SK-N-SH (cell line): ENCODE results near the gene TFPI. TPM values are rescaled to one million over a fixed set of nuclear protein-coding genes. Genes with fewer than 3 reads are reported as not detected.

Experiments used
- CTCF ChIA-PET: fragments of 300-600, 350-600 bp; formaldehyde crosslinking; extraction: SDS; loops from one replicate; lab custom pipeline; 2021; lab: Yijun Ruan, JAX
- POLR2A ChIA-PET: fragments of 350-600 bp; sonication (Branson Sonifier 250); formaldehyde crosslinking; extraction: SDS; loops from one replicate; lab custom pipeline; 2020; ENCODE audit warnings: antibody characterized with exemption, inconsistent platforms; lab: Yijun Ruan, JAX
- DNase-seq: peaks from one replicate; pipeline ENCODE4 v3.0.0; 2012
- H2AFZ ChIP-seq: fragments of 200-600 bp; sonication (generic); 2 replicates; pipeline ENCODE4 v1.8.1; 2016; ENCODE audit warnings: antibody characterized with exemption, mild to moderate bottlenecking, low read depth
- H3F3A ChIP-seq: fragments of 200-600 bp; sonication (generic); replicated peaks from 2 replicates; pipeline ENCODE3; 2016; ENCODE audit warnings: antibody characterized with exemption, mild to moderate bottlenecking; ENCODE audit not compliant: insufficient read depth
- H3K27ac ChIP-seq, 2 experiments: fragments of 200-500 bp in 1 of 2; fragments of 200-600 bp in 1 of 2; sonication (Bioruptor generic) in 1 of 2; sonication (generic), shearing (Covaris generic) in 1 of 2; 2 replicates each; pipeline versions ENCODE4 v1.5.1 to v1.6.1; 2014 to 2016; ENCODE audit warnings: low read depth in 2 of 2, inconsistent platforms in 1 of 2, low read length in 1 of 2, mild to moderate bottlenecking in 1 of 2, mixed read lengths in 1 of 2
- H3K27me3 ChIP-seq: fragments of 200-600 bp; sonication (generic), shearing (Covaris generic); 2 replicates; pipeline ENCODE4 v1.6.1; 2016; ENCODE audit warnings: mixed run types; ENCODE audit not compliant: insufficient read depth
- H3K36me3 ChIP-seq, 2 experiments: fragments of 200-500 bp in 1 of 2; fragments of 200-600 bp in 1 of 2; sonication (Bioruptor generic) in 1 of 2; sonication (generic) in 1 of 2; replicated peaks in 1 of 2; 2 replicates each; pipeline versions ENCODE3 to v1.5.1; 2014 to 2016; ENCODE audit warnings: low read length in 1 of 2, mild to moderate bottlenecking in 1 of 2; ENCODE audit not compliant: insufficient read depth in 2 of 2, control insufficient read depth in 1 of 2
- H3K4me1 ChIP-seq, 2 experiments: fragments of 200-500 bp in 1 of 2; fragments of 200-600 bp in 1 of 2; sonication (Bioruptor generic) in 1 of 2; sonication (generic), shearing (Covaris generic) in 1 of 2; 2 replicates each; pipeline versions ENCODE4 v1.5.1 to v1.6.1; 2014 to 2016; ENCODE audit warnings: low read depth in 1 of 2, low read length in 1 of 2, mixed run types in 1 of 2; ENCODE audit not compliant: insufficient read depth in 2 of 2, control insufficient read depth in 1 of 2
- H3K4me2 ChIP-seq: fragments of 200-600 bp; sonication (generic), shearing (Covaris generic); 2 replicates; pipeline ENCODE4 v1.6.1; 2017; ENCODE audit warnings: mixed run types
- H3K4me3 ChIP-seq, 2 experiments: fragments of 200-500 bp in 1 of 2; fragments of 200-600 bp in 1 of 2; sonication (Bioruptor generic) in 1 of 2; sonication (generic), shearing (Covaris generic) in 1 of 2; 2 replicates each; pipeline versions ENCODE4 v1.5.1 to v1.8.1; 2014 to 2016; ENCODE audit warnings: low read depth in 2 of 2, inconsistent platforms in 1 of 2, low read length in 1 of 2, mild to moderate bottlenecking in 1 of 2, mixed read lengths in 1 of 2, moderate library complexity in 1 of 2
- H3K79me2 ChIP-seq: fragments of 200-600 bp; sonication (generic); 2 replicates; pipeline ENCODE4 v1.8.1; 2017; ENCODE audit warnings: mild to moderate bottlenecking; ENCODE audit not compliant: insufficient read depth
- H3K9ac ChIP-seq: fragments of 200-600 bp; sonication (generic); 2 replicates; pipeline ENCODE4 v1.6.1; 2017; ENCODE audit warnings: mixed run types
- H3K9me2 ChIP-seq: fragments of 200-600 bp; sonication (generic); 2 replicates; pipeline ENCODE4 v1.6.1; 2017; ENCODE audit warnings: mixed run types
- H3K9me3 ChIP-seq: fragments of 200-600 bp; sonication (generic); 2 replicates; pipeline ENCODE4 v1.6.1; 2017; ENCODE audit warnings: mixed run types, mild to moderate bottlenecking, moderate library complexity
- H4K20me1 ChIP-seq: fragments of 200-600 bp; sonication (generic); 2 replicates; pipeline ENCODE4 v1.6.1; 2017; ENCODE audit warnings: mild to moderate bottlenecking, mixed run types; ENCODE audit not compliant: insufficient read depth
- EP300 ChIP-seq, 2 experiments: IDR thresholded peaks; 2 replicates each; pipeline versions ENCODE4 v1.4.0 to v1.6.1; 2012; ENCODE audit warnings: borderline replicate concordance in 1 of 2, low read depth in 1 of 2, low read length in 1 of 2
- EZH2phosphoT487 ChIP-seq: fragments of 200-600 bp; sonication (generic); IDR thresholded peaks from 2 replicates; pipeline ENCODE4 v1.6.1; 2017; ENCODE audit warnings: low read depth, mixed run types, mild to moderate bottlenecking, antibody characterized with exemption, moderate library complexity, borderline replicate concordance
- FOXJ3 ChIP-seq: sonication (generic); formaldehyde crosslinking; IDR thresholded peaks from 2 replicates; pipeline ENCODE4 v1.5.1; 2020; ENCODE audit warnings: mild to moderate bottlenecking, missing genetic modification reagents
- FOXM1 ChIP-seq: IDR thresholded peaks from 2 replicates; pipeline ENCODE4 v1.4.0; 2012; ENCODE audit warnings: low read depth, mild to moderate bottlenecking
- MEF2A ChIP-seq: IDR thresholded peaks from 2 replicates; pipeline ENCODE4 v1.4.0; 2012; ENCODE audit warnings: low read depth, borderline replicate concordance
- MXI1 ChIP-seq: IDR thresholded peaks from 2 replicates; pipeline ENCODE4 v1.6.1; 2012; ENCODE audit warnings: mild to moderate bottlenecking, low read depth, low read length, improper control_type of control experiment
- NFIC ChIP-seq: IDR thresholded peaks from 2 replicates; pipeline ENCODE4 v1.4.0; 2012; ENCODE audit warnings: borderline replicate concordance
- PBX3 ChIP-seq: IDR thresholded peaks from 2 replicates; pipeline ENCODE4; 2012
- POLR2AphosphoS5 ChIP-seq: IDR thresholded peaks from 2 replicates; pipeline ENCODE4 v1.6.1; 2012; ENCODE audit warnings: low read depth, low read length
- RAD21 ChIP-seq: IDR thresholded peaks from 2 replicates; pipeline ENCODE4 v1.6.1; 2012; ENCODE audit warnings: mild to moderate bottlenecking, low read length
- RXRA ChIP-seq: IDR thresholded peaks from 2 replicates; pipeline ENCODE4 v1.4.0; 2012; ENCODE audit warnings: low read depth, mild to moderate bottlenecking, borderline replicate concordance
- SMC3 ChIP-seq: IDR thresholded peaks from 2 replicates; pipeline ENCODE4 v1.6.1; 2012; ENCODE audit warnings: low read depth, low read length, improper control_type of control experiment
- TCF12 ChIP-seq: IDR thresholded peaks from 2 replicates; pipeline ENCODE4 v1.4.0; 2012
- USF1 ChIP-seq: IDR thresholded peaks from 2 replicates; pipeline ENCODE4 v1.4.0; 2012; ENCODE audit warnings: low read depth, borderline replicate concordance
- YY1 ChIP-seq: IDR thresholded peaks from 2 replicates; pipeline ENCODE4 v1.4.0; 2012; ENCODE audit warnings: low read depth, mild to moderate bottlenecking
- ZBTB33 ChIP-seq: IDR thresholded peaks from 2 replicates; pipeline ENCODE4 v1.4.0; 2012; ENCODE audit warnings: low read depth, borderline replicate concordance
- WGBS: methylation state at CpG from one replicate; pipeline ENCODE4 v1.1.6; 2017; ENCODE audit warnings: low lambda C conversion rate; 5-methylcytosine and 5-hydroxymethylcytosine counted together
- polyA plus RNA-seq, 3 experiments: library from polyadenylated mRNA; depleted of rRNA; stranded (reverse); fragments of >200 nt; gene quantifications; 2 replicates each; pipeline ENCODE4 v1.2.3, GENCODE V29; 2012
- TF ChIP-seq, protein P1 (sequence below): IDR thresholded peaks from 2 replicates; pipeline ENCODE4 v1.4.0; 2012; ENCODE audit warnings: low read depth
- TF ChIP-seq, protein P2 (sequence below): fragments of 150-350 bp; IDR thresholded peaks from 2 replicates; pipeline ENCODE4 v1.6.1; 2017; ENCODE audit warnings: antibody characterized with exemption, low read length, low read depth, borderline replicate concordance
- TF ChIP-seq, protein P3 (sequence below): fragments of 150-350 bp; IDR thresholded peaks from 2 replicates; pipeline ENCODE4 v1.6.1; 2016; ENCODE audit warnings: mild to moderate bottlenecking, low read depth, low read length

TFPI gene
- polyA plus RNA-seq, 1 of the 3 experiments (the other 2 are of a cell fraction): 2.1 TPM

GRCh38 chr2:187574969-187575750, 20.9 kb upstream of the TFPI start:
- ChIA-PET POLR2A (no interaction called here), CTCF (interaction anchor here (0.7 to 15.4 kb wide), 4 partner anchors 9 to 949 kb away, joined by 3 to 335 read pairs (median 3); no protein-coding TSS in a partner anchor)
- H3K4me2 ChIP-seq: no peak overlapping the region
- H3K4me1 ChIP-seq: peaks cover 0 to 10% of the 10 kb centered on the region in 2 experiments; a peak in 3 of 4 replicates
- H4K20me1 ChIP-seq: no peaks in the 10 kb centered on the region
- 42% methylated on average over 3 of the region's 3 CpGs for whole genome bisulfite sequencing
- no peaks in the 10 kb centered on the region for H3K79me2 ChIP-seq
- peak overlapping the region in 1 of 2 experiments; percentile 33; a peak in 2 of 4 replicates for H3K27ac ChIP-seq
- H3K9me3 ChIP-seq: peaks cover 6% of the 10 kb centered on the region; the same call in 1 of the 2 replicates
- H2AFZ ChIP-seq: peak overlapping the region; percentile 54; the same call in 1 of the 2 replicates
- no peak overlapping the region for H3K4me3 ChIP-seq
- no peaks in the 10 kb centered on the region for H3K27me3 ChIP-seq
- H3K9ac ChIP-seq: peak overlapping the region; percentile 1; the same call in 1 of the 2 replicates
- H3K9me2 ChIP-seq: no peaks in the 10 kb centered on the region
- no peak for TF ChIP-seq EZH2phosphoT487
- TF ChIP-seq MEF2A: no peak
- TF ChIP-seq, protein P1, sequence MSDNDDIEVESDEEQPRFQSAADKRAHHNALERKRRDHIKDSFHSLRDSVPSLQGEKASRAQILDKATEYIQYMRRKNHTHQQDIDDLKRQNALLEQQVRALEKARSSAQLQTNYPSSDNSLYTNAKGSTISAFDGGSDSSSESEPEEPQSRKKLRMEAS: no peak
- TF ChIP-seq POLR2AphosphoS5: no peak
- no peak for TF ChIP-seq USF1
- TF ChIP-seq FOXJ3 (CRISPR knock-in tag): no peak
- TF ChIP-seq MXI1: no peak
- no peak for TF ChIP-seq ZBTB33
- no peak for TF ChIP-seq FOXM1
- TF ChIP-seq TCF12: no peak
- TF ChIP-seq RXRA: no peak
- TF ChIP-seq EP300 (IDR thresholded peaks at IDR 0.05; ENCODE audit: borderline replicate concordance in 1 of 2, low read depth in 1 of 2, low read length in 1 of 2): no peak
- TF ChIP-seq, protein P2, sequence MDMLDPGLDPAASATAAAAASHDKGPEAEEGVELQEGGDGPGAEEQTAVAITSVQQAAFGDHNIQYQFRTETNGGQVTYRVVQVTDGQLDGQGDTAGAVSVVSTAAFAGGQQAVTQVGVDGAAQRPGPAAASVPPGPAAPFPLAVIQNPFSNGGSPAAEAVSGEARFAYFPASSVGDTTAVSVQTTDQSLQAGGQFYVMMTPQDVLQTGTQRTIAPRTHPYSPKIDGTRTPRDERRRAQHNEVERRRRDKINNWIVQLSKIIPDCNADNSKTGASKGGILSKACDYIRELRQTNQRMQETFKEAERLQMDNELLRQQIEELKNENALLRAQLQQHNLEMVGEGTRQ: no peak
- TF ChIP-seq SMC3: no peak
- no peak for TF ChIP-seq YY1
- TF ChIP-seq RAD21: no peak
- TF ChIP-seq NFIC: no peak
- TF ChIP-seq, protein P3, sequence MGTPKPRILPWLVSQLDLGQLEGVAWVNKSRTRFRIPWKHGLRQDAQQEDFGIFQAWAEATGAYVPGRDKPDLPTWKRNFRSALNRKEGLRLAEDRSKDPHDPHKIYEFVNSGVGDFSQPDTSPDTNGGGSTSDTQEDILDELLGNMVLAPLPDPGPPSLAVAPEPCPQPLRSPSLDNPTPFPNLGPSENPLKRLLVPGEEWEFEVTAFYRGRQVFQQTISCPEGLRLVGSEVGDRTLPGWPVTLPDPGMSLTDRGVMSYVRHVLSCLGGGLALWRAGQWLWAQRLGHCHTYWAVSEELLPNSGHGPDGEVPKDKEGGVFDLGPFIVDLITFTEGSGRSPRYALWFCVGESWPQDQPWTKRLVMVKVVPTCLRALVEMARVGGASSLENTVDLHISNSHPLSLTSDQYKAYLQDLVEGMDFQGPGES: no peak
- no peak for TF ChIP-seq PBX3
- TF ChIP-seq, all 33 proteins: peak for 0
- Histone ChIP-seq H3F3A (peaks cover 10% of the 10 kb centered on the region), H3K36me3 (peaks cover 0 to 6% of the 10 kb centered on the region in 2 experiments)
- DNase-seq: no peak
